Right ventricle myocardium superior (tissue), 1 donor: Measurements from ENCODE around the gene ADISSP. TPM values are rescaled to one million over a fixed set of nuclear protein-coding genes. Genes with fewer than 3 reads are reported as not detected.

Experiments used
- ATAC-seq: fragments of 200-7000 bp; cut with Tn5 transposase; one replicate; pipeline ENCODE4 v1.9.1; 2020; ENCODE audit warnings: mild to moderate bottlenecking; ENCODE audit not compliant: poor library complexity
- DNase-seq: peaks from one replicate; pipeline ENCODE4 v3.0.0-alpha.2; 2020
- intact Hi-C: fragments of 100-400 bp; cut with DNase I; formaldehyde crosslinking; loops from one replicate; pipeline ENCODE4 v1.11.2; 2022
- long read RNA-seq: library from polyadenylated mRNA; unstranded; transcript quantifications from one replicate; pipeline ENCODE4 v2.0.0, GENCODE V29; 2021
- total RNA-seq: library from RNA; stranded (reverse); fragmentation: NEBNext Ultra II Directional; extraction: Animal tissue kit (Norgen Biotek cat#: 25700); gene quantifications from one replicate; pipeline ENCODE4 v1.2.1, GENCODE V29; 2021
- donor health status: DM: no; HTN: yes; CAD: no; lungs with severe emphysema.

The ADISSP gene
- total RNA-seq = 11.3 TPM
- long read RNA-seq, transcript C20orf27-202 (6 exons, 1,886 nt) = major isoform, 28 of 30 reads
- long read RNA-seq, partial matches to known transcripts = 1 of 30 reads
- long read RNA-seq, other reads (novel, unspliced or antisense) = 1 of 30 reads

GRCh38 chr20:3767427-3768341, at the start of gene ADISSP:
Gene ADISSP, minus strand, starts transcription at chr20:3767753. Its CDS starts 7,653 bp downstream, at chr20:3760100.
- DNase-seq (peak; percentile 100), ATAC-seq (peak; percentile 95)
- intact Hi-C loops = no loop called here

DNA sequence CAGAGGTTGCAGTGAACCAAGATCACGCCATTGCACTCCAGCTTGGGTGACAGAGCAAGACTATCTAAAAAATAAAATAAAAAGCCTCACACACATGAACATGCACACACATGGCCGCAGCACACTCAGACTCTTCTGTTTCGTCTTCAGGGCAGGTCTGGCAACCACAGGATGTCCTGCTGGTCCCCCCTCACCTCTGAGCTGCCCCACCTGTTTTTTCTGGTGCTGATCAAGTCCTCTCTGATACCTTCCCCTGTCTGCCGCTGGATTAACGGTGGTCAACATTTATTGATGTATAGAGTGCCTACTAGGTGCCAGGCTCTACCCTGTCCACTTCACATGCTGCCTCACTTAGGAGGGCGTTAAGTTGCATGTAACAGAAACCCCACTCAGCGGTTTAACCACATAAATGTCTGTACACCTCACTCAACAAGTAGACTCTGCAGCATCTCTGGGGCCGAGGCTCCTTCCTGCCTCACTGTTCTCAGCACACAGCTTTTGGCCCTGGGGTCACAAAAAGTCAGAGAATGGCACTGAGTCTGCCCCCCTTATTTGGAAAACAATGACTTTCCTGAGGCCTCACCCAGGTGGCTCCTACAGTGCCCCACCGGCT, 48.3 kb upstream of the ADISSP start:
- ATAC-seq (no peak), DNase-seq (no peak)
- intact Hi-C loops = no loop called here

- DNase-seq (no peak), ATAC-seq (no peak)
- intact Hi-C loops = no loop called here
Observed at GRCh38 chr20:3814928-3815495, 47.5 kb upstream of the ADISSP start.

DNA sequence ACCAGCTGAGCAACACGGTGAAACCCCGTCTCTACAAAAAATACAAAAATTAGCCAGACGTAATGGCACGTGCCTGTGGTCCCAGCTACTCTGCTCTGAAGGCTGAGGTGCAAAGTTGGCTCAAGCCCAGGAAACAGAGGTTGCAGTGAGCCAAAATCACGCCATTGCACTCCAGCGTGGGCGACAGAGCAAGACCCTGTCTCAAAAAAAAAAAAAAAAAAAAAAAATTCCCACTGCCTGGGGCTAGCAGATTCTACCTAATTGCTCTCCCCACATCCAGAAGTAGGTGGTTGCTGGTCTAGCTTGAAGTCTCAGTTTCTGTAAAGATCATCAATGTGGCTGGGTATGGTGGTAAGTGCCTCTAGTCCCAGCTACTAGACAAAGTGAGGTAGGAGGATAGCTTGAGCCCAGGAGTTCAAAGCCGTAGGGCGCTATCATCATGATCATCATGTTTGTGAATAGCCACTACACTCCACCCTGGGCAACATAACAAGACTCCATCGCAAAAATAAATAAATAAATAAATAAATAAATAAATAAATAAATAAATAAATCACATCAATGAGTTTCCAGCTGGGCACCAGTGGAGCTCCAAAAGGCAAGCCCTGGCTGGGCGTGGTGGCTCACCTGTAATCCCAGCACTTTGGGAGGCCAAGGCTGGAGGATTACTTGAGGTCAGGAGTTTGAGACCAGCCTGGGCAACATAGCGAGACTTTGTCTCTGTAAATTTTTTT, 46.5 kb upstream of the ADISSP start:
- ATAC-seq = no peak
- no peak for DNase-seq
- intact Hi-C loops = no loop called here

GRCh38 chr20:3812975-3813847, 45.7 kb upstream of the ADISSP start:
- DNase-seq = no peak
- intact Hi-C loops = no loop called here
- no peak for ATAC-seq

DNA sequence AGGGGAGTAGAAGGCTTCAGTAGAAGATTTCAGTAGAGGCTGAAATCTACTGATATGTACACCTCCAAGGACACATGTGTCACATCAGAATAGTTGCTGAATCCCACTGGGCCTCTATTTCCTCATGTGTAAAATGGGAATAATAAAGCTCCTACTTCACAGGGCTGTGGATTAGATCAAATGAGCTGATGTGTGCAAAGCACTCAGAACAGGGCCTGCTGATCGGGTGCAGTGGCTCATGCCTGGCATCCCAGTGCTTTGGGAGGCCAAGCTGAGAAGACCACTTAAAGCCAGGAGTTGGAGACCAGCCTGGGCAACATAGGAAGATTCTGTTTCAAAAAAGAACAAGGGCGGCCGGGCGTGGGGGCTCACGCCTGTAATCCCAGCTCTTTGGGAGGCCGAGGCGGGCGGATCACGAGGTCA, 44.7 kb upstream of the ADISSP start:
- ATAC-seq = no peak
- intact Hi-C loops = no loop called here
- no peak for DNase-seq

DNA sequence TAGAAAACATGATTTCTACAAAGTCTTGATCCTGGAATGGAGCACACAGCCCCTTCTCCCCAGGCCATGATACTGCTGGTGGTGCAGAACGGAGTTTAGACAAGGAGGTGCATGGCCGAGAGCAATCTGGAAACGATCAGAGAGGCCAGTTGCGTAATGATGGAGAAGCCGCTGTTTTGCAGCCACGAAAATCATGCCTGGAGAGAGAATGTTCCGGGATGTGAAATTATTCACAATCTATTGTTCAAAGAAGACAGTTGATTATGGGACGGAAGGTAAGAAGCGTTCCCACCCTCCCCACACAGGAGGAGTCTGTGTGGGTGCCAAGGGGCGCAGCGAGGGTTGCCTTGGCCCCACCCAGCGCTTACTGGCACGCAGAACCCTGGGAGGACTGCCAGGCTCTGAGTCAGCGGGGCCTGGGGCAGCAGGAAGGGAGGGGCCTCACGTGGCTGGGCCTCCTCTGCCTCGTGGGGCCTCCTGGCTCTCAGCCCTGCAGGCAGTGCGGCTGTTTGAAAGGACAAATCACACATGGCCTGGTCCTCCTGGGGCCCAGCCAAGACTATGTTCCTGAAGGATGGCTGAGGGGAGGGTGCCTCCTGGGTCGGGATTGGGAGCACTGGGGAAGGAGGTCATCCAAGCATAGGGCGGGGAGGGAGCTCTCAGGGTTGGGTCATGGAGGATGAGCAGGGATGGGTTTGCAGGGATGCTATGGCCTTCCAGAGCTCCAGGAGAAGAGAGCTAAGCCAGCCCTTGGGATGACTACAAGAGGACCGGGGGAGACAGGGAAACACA, 44.1 kb upstream of the ADISSP start:
- peak; percentile 91 for ATAC-seq
- intact Hi-C loops = no loop called here

GRCh38 chr20:3808544-3808943, 41.0 kb upstream of the ADISSP start:
- intact Hi-C loops = no loop called here
- ATAC-seq = no peak

More for the DNA sequence above, 44.1 kb upstream of the ADISSP start:
- peak; percentile 99 for DNase-seq

DNA sequence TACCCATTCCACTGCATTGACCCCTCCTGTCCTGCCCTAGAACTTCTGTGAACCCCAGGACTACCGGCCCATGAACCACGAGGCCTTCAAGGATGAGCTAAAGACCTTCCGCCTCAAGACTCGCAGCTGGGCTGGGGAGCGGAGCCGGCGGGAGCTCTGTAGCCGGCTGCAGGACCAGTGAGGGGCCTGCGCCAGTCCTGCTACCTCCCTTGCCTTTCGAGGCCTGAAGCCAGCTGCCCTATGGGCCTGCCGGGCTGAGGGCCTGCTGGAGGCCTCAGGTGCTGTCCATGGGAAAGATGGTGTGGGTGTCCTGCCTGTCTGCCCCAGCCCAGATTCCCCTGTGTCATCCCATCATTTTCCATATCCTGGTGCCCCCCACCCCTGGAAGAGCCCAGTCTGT, 37.2 kb upstream of the ADISSP start:
- no peak for ATAC-seq
- no peak for DNase-seq
- intact Hi-C loops = no loop called here

More at GRCh38 chr20:3808544-3808943, 41.0 kb upstream of the ADISSP start:
- no peak for DNase-seq

- ATAC-seq = no peak
- intact Hi-C loops = no loop called here
- DNase-seq = no peak
Observed at GRCh38 chr20:3804254-3804751, 36.8 kb upstream of the ADISSP start.

GRCh38 chr20:3803854-3804253, 36.3 kb upstream of the ADISSP start:
- intact Hi-C loops = no loop called here
- ATAC-seq (no peak), DNase-seq (no peak)

DNA sequence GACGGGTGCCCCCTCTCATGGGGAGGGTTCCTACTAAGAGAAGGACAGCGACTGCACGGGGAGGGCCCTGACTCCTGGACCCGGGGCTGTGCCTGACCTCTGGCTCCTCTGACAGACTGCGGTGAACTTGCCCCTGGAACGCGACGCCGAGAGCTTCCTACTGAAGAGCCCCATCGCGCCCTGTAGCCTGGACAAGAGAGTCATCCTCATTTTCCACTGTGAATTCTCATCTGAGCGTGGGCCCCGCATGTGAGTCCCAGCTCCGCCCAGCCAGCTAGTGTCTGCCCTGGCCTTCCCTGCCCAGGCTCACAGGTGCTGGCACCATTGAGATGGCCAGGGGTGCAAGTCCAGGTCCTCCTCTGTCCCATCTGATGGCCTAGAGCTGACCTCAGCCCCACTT, 35.7 kb upstream of the ADISSP start:
- DNase-seq (no peak), ATAC-seq (no peak)
- intact Hi-C loops = no loop called here

DNA sequence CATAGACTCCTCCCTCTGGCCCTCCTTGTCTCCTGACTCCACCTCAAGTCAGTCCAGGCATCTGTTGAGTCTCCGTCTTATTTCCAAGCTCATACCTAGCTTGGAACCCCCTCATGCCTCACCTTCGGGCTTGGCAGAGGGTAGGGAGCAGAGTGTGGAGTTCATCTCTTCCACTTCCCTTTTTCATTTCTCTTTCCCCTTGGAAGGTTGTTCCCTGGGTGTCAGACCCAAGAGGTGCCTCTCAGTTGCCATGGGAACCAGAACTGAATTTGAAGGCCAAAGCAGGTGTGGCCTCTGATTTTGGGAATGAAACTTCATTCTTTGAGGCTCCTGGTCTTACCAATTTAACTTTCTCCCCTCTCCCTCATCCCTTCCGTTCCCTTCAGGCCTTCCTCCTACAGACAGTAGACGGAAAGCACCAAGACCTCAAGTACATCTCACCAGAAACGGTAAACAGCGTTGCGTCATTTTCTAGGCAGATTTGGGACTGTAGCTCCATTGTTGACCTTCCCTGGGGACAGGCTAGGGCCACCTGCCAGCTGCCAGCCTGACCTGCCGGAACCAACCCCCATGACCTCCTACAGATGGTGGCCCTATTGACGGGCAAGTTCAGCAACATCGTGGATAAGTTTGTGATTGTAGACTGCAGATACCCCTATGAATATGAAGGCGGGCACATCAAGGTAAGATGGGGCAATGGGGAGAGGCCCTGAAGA, 35.1 kb upstream of the ADISSP start:
- ATAC-seq (no peak), DNase-seq (no peak)
- intact Hi-C loops = no loop called here

GRCh38 chr20:3801846-3802245, 34.3 kb upstream of the ADISSP start:
- ATAC-seq (no peak), DNase-seq (no peak)
- intact Hi-C loops = no loop called here

- intact Hi-C loops = no loop called here
- no peak for ATAC-seq
- DNase-seq = no peak
Observed at GRCh38 chr20:3801299-3801698, 33.7 kb upstream of the ADISSP start.

DNA sequence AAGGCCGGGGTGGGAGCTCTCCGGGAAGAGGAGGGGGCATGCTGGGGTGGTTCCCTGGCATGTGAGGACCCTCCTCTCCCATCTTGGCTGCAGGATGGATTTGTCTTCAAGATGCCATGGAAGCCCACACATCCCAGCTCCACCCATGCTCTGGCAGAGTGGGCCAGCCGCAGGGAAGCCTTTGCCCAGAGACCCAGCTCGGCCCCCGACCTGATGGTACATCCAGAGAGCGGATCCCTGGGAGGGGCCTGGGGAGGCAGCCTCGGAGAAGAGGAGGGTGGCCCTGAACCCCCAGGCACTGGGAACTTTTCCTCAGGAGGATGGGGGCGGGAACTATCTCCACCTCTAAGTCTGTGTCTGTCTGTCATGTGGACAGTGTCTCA, 33.3 kb upstream of the ADISSP start:
- intact Hi-C loops = no loop called here
- ATAC-seq (no peak), DNase-seq (no peak)
